Measurements from ENCODE around the gene ATP6AP2. TPM values are rescaled to one million over a fixed set of nuclear protein-coding genes. Genes with fewer than 3 reads are reported as not detected.

The ATP6AP2 gene
- total RNA-seq, 2 donors from 2014 or later: 84.1 to 118 TPM

DNA sequence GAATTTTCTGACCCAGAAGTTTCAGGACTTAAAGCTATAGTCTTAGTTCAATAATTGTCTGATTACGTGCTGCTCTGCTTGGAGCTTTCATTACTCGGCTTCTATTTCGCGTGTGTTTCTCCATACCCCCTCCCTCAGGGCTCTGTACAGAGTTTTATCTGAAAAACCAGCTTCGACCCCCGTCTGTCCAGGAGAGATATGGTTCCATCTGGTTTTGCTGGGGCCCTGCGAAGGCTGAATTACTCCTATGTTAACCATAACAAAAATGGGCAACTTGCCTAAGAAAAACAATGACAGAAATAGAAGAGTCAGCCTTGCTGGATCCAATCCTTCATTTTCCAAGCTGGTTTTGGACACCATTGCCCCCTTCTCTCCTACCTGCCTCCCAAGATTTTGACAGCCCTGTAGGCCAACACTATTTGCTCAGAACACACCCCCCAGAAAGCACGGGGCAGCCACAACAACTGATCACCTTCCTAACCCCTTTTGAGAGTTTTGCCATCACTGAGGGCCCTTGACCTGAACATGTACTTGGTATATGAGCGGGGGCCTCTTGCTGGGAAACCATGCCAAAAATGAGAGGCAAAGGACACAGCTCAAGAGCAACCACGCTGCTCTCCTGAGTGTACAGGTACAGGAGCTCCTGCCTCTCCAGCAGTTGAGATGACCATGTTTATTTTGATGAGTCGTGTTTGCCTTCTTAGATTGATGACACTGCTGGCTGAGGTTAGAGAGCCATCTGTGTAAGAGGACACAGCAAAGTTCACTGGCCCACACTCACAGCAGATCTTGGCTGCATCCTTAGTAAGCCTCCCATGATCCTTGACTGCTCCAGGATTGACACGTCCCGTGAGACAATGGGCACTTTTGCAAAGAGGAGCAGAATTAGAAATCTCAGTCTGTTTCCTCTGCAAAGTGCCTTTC, 36.2 kb upstream of the ATP6AP2 start:
- WGBS: 37% methylated on average over 9 of the region's 13 CpGs
- TF ChIP-seq POLR2A (IDR thresholded peaks at IDR 0.05): no peak
- TF ChIP-seq, protein P1, sequence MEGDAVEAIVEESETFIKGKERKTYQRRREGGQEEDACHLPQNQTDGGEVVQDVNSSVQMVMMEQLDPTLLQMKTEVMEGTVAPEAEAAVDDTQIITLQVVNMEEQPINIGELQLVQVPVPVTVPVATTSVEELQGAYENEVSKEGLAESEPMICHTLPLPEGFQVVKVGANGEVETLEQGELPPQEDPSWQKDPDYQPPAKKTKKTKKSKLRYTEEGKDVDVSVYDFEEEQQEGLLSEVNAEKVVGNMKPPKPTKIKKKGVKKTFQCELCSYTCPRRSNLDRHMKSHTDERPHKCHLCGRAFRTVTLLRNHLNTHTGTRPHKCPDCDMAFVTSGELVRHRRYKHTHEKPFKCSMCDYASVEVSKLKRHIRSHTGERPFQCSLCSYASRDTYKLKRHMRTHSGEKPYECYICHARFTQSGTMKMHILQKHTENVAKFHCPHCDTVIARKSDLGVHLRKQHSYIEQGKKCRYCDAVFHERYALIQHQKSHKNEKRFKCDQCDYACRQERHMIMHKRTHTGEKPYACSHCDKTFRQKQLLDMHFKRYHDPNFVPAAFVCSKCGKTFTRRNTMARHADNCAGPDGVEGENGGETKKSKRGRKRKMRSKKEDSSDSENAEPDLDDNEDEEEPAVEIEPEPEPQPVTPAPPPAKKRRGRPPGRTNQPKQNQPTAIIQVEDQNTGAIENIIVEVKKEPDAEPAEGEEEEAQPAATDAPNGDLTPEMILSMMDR (IDR thresholded peaks at IDR 0.05): no peak
- TF ChIP-seq POLR2AphosphoS5 (IDR thresholded peaks at IDR 0.05): no peak
- H3K9me3 ChIP-seq: no peaks in the 10 kb centered on the region
- DNase-seq (ENCODE audit: low spot score): peak; percentile 5
- no peaks in the 10 kb centered on the region for H3K4me1 ChIP-seq (replicated peaks)
- H3K4me3 ChIP-seq: no peak overlapping the region
- H3K36me3 ChIP-seq: no peaks in the 10 kb centered on the region
- no peaks in the 10 kb centered on the region for H3K27me3 ChIP-seq (replicated peaks; ENCODE audit: insufficient read depth)
- intact Hi-C loops (cut with DNase I): no loop called here
- H3K27ac ChIP-seq: peak overlapping the region; percentile 71 to 77

DNA sequence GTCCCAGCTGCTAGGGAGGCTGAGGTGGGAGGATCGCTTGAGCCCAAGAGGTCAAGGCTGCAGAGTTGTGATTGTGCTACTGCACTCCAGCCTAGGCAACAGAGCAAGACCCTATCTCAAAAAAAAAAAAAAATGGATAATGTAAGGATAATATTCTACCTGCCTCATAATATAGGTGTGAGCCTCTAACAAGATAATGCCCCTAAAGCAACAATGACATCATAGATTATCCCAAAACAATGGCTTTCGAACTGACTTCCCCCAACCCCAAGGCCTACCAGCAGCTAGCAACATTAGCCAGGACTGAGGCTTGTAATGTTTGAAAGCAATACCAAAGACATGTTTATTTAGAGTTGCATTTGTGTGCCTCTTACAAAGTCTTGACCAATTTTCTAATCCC, 33.9 kb upstream of the ATP6AP2 start:
- H3K4me3 ChIP-seq: no peak overlapping the region
- TF ChIP-seq POLR2A (IDR thresholded peaks at IDR 0.05) (no peak), POLR2AphosphoS5 (IDR thresholded peaks at IDR 0.05) (no peak)
- TF ChIP-seq, protein P1 (IDR thresholded peaks at IDR 0.05): no peak
- no peaks in the 10 kb centered on the region for H3K9me3 ChIP-seq
- no peak overlapping the region for H3K27ac ChIP-seq
- no peak for DNase-seq (ENCODE audit: low spot score)
- no peaks in the 10 kb centered on the region for H3K27me3 ChIP-seq (replicated peaks; ENCODE audit: insufficient read depth)
- 77% methylated on average over 2 of the region's 2 CpGs for WGBS
- H3K36me3 ChIP-seq: no peaks in the 10 kb centered on the region
- no peaks in the 10 kb centered on the region for H3K4me1 ChIP-seq (replicated peaks)
- intact Hi-C loops (cut with DNase I): no loop called here

DNA sequence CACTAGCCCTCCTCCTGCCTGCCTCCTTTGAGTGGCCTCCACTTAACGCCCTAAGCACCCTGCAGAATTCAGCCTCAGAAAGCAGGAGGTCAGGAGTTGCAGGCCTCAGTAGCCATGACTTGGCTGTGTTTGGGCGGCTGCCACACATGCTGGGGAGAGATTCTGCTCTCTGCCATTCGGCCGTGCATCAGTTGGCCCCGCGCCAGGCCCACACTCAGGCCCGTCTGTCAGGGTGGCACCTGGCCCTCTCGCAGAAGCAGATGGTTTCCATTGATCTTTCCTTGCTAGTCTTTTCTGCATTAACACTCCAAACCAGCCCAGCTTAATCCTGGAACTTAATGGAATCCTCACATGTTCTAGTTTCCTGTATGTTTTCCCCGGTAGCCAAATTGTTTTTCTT, 30.7 kb upstream of the ATP6AP2 start:
- no peaks in the 10 kb centered on the region for H3K9me3 ChIP-seq
- no peak overlapping the region for H3K4me3 ChIP-seq
- H3K27ac ChIP-seq: no peak overlapping the region
- TF ChIP-seq POLR2A (IDR thresholded peaks at IDR 0.05): no peak
- TF ChIP-seq, protein P1 (IDR thresholded peaks at IDR 0.05): no peak
- TF ChIP-seq POLR2AphosphoS5 (IDR thresholded peaks at IDR 0.05): no peak
- H3K27me3 ChIP-seq (replicated peaks; ENCODE audit: insufficient read depth): no peaks in the 10 kb centered on the region
- no peaks in the 10 kb centered on the region for H3K36me3 ChIP-seq
- no peak for DNase-seq (ENCODE audit: low spot score)
- H3K4me1 ChIP-seq (replicated peaks): no peaks in the 10 kb centered on the region
- intact Hi-C loops (cut with DNase I): no loop called here
- WGBS: 49% methylated on average over 9 of the region's 9 CpGs

DNA sequence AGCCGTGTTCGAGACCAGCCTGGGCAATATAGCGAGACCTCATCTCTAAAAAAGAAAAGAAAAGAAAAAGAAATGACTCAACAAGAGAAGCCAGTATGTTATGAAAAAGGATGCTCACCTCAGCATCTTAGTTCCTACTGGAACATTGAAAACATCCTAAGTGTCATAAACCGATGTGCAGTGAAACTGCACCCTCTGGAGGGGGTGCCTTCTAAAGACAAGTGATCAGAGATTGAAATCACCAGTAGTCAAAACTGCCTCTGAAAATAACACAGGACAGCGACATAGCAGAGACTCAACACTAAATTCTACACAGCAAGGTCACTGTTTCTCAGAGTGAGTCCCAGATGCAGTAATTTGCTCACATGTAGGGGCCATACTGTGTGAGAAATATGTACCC, 28.0 kb upstream of the ATP6AP2 start:
- Histone ChIP-seq H3K4me1 (replicated peaks) (no peaks in the 10 kb centered on the region), H3K36me3 (no peaks in the 10 kb centered on the region), H3K27me3 (replicated peaks; ENCODE audit: insufficient read depth) (no peaks in the 10 kb centered on the region), H3K27ac (no peak overlapping the region), H3K9me3 (no peaks in the 10 kb centered on the region), H3K4me3 (no peak overlapping the region)
- TF ChIP-seq POLR2A (IDR thresholded peaks at IDR 0.05) (no peak), POLR2AphosphoS5 (IDR thresholded peaks at IDR 0.05) (no peak)
- TF ChIP-seq, protein P1 (IDR thresholded peaks at IDR 0.05): peak in 3 of 4 experiments; percentile 7 to 28 (median 10)
- intact Hi-C loops (cut with DNase I): no loop called here
- WGBS: 57% methylated on average over 5 of the region's 5 CpGs
- DNase-seq (ENCODE audit: low spot score): no peak

DNA sequence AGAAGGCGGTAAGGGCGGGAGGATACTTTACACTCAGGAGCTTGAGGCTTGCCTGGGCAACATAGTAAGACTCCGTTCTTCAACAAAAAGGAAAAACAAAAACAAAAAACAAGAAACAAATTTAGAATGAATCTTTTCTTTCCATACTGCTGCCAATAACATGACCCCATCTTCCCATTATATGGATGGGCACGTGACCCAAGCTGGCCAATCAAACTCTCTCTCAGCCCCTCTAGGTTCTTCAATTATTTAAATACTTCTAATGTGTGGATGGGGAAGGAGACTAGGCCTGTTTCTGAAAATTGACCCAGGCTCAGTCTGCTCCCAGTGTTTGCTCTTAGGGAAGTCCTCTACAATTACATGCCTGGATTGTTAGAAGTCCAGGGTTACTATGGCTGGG, 22.2 kb upstream of the ATP6AP2 start:
- Histone ChIP-seq H3K9me3 (no peaks in the 10 kb centered on the region), H3K27ac (no peak overlapping the region), H3K36me3 (no peaks in the 10 kb centered on the region), H3K4me1 (replicated peaks) (no peaks in the 10 kb centered on the region), H3K4me3 (no peak overlapping the region), H3K27me3 (replicated peaks; ENCODE audit: insufficient read depth) (no peaks in the 10 kb centered on the region)
- 90% methylated on average over 4 of the region's 4 CpGs for WGBS
- intact Hi-C loops (cut with DNase I): no loop called here
- TF ChIP-seq, protein P1 (IDR thresholded peaks at IDR 0.05): no peak
- no peak for DNase-seq (ENCODE audit: low spot score)
